ENCODE data around the gene NLRP1. TPM values are rescaled to one million over a fixed set of nuclear protein-coding genes. Genes with fewer than 3 reads are reported as not detected.

The NLRP1 gene
- total RNA-seq, 4 donors from 2014 or later, result 23.3 to 72.5 (median 39.5) TPM

DNA sequence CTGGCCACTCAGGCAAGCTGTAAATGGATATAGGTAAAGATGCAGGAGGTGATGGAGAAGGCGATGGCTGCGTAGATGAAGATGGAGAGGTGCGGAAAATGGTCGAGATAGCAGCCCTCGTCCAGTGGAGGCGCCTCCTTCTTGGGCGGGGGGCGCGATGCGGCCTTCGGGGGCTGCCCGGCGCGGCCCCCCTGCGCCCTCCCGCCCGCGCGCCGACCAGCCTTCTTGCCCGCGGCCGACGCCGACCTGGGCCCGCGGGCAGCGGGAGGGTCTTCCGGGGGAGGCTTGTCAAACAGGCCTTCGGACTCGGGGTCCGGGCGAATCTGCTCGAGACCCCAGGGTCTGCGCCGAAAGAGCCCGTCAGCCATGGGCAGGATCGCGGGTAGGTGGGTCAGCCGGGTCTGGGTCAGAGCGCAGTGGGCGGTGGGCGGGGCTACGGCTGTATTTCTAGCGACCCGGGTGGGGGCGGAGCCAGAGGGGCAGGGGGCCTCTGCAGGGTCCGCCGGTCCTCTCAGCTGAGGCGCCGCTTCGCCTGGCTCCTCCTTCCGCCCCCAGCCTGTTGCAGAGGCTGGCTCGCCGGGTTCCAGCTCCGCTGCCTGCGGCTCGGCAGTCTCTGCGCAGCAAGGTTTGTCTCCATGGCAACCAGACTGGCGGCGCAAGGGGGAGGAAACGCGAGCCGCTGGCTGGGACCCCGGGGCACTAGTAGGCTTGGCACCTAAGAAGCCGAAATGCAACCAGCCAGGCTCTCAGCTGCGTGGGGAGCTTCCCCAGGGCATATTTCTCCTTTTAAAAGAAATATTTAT is 83.5 kb downstream of the NLRP1 start:
- TF ChIP-seq, protein P1, sequence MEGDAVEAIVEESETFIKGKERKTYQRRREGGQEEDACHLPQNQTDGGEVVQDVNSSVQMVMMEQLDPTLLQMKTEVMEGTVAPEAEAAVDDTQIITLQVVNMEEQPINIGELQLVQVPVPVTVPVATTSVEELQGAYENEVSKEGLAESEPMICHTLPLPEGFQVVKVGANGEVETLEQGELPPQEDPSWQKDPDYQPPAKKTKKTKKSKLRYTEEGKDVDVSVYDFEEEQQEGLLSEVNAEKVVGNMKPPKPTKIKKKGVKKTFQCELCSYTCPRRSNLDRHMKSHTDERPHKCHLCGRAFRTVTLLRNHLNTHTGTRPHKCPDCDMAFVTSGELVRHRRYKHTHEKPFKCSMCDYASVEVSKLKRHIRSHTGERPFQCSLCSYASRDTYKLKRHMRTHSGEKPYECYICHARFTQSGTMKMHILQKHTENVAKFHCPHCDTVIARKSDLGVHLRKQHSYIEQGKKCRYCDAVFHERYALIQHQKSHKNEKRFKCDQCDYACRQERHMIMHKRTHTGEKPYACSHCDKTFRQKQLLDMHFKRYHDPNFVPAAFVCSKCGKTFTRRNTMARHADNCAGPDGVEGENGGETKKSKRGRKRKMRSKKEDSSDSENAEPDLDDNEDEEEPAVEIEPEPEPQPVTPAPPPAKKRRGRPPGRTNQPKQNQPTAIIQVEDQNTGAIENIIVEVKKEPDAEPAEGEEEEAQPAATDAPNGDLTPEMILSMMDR (IDR thresholded peaks at IDR 0.05; ENCODE audit: low read depth), result no peak

DNA sequence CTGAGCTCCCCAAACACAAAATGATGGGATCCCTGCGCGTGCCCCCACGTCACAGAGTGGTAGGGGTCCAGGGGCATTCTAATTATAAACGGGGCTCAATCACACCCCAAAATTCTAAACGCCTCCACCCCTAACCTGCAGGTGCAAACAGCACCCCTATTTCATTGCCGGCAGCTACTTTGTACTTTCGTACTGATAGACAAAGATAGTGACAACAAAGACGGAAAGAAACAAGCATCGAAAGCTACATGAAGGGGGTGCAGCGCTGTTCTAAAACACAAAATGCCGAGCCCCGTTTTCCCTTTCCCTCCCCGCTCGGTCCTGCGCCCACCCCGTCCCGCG is 84.1 kb downstream of the NLRP1 start:
- TF ChIP-seq, protein P1 (IDR thresholded peaks at IDR 0.05; ENCODE audit: low read depth), result no peak

DNA sequence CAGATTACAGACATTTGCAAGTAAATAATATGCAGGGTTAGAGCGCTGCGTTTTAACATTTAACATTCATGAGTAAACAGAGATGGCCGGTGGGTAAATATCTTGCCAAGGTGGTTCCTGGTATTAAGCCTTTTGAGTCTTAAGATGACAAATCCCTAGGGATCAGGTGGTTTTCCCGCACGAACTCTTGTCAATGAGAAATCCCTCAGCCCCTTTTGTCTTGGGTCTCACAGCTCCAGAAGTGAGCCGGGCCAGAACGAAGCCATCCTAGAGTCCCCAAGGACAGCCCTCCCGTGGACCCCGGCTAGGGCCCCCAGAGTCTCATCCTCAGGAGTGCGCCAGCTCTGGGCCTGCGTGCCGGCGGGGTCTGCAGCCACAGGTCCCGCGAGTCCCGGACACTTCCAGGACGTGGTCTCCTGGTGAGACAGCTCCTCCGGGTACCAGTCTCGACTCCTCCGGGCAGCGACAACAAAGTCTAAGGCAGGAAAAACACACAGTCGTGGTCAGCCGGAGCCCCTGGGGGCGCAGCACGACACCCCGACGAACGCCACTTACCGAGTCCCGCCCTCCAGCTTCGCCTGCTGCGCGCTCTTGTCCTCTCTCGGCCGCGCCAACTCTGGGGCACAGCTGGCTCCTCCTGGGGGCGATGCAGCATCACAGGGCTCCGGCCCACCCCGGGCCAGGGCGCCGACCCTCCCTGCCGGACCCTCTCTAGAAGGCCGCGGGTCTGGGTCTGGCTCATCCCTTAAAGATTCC is 84.7 kb downstream of the NLRP1 start:
- TF ChIP-seq, protein P1 (IDR thresholded peaks at IDR 0.05; ENCODE audit: low read depth), result no peak

DNA sequence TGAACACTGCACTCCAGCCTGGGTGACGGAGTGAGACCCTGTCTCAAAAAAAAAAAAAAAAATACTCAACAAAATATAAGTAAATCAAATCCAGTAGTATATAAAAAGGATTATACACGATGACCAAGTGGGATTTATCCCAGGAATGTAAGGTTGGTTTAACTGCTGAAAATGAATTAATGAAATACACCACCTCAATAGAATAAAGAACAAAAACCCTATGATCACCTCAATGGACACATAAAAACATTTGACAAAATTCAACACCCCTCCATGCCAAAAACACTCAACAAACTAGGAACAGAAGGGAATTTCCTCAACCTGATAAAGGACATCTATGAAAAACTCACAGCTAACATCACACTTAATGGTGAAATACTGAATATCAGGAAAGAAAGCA is 91.3 kb downstream of the NLRP1 start:
- TF ChIP-seq, protein P1 (IDR thresholded peaks at IDR 0.05; ENCODE audit: low read depth), result no peak

DNA sequence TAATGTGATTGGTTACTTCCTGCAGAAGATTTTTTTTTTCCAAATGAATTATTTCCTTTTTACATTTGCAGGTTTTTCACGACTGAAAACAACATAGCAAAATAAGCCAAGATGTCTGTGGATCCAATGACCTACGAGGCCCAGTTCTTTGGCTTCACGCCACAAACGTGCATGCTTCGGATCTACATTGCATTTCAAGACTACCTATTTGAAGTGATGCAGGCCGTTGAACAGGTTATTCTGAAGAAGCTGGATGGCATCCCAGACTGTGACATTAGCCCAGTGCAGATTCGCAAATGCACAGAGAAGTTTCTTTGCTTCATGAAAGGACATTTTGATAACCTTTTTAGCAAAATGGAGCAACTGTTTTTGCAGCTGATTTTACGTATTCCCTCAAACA is 95.6 kb downstream of the NLRP1 start:
- TF ChIP-seq, protein P1 (IDR thresholded peaks at IDR 0.05; ENCODE audit: low read depth), result no peak

DNA sequence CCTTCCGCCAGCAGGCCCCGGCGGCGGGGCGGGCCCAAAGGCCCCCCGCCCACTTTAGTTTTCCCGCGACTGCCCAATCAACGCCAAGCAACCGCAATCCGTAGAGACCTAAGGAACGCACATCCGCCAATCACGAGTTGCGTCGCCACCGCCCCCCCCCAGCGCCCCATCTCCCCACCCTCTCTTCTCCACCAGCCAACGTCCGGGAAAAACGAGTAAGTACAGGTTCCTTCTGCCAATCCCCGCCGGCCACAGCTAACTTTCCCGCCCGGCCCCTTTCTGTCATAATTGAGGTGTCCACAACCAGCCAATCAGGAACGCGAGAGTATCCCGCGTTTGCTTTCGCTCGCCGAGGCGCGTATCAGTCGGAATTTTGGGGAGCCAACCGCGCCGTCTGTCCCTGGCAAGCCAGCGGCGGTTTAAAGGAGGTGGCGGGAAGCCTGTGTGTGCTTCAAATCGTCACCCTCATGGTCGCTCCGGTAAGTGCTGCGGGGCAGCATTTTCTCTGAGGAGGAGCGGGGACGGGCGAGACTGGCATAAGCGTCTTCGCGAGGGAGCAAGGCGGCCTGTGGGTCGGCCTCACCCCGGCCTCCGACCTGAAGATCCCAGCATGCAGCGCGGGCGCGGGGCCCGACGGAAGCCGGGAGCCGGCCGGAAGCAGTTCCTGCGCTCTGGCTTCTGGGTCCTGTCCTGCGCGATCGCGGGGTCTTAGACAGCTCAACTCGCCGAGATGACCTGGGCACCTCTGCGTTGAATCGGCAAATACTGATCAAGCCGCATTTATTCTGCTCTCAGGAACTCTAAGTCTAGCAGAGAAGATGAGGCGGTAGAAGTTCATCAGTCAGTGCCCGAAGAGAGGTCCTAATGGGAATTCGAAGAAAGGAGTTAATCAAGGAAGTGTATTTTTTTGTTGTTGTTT is 97.8 kb downstream of the NLRP1 start, which contains the start of gene MIS12:
TSS of gene MIS12 (plus strand) at position 361 of the 919 bp plus-strand sequence. CDS start 2,297 bp downstream, outside the sequence.
- TF ChIP-seq, protein P1 (IDR thresholded peaks at IDR 0.05; ENCODE audit: low read depth), result no peak
